Esophagus muscularis mucosa (tissue), 4 donors: ENCODE results near the gene ZNF23. TPM values are rescaled to one million over a fixed set of nuclear protein-coding genes. Genes with fewer than 3 reads are reported as not detected.

Experiments used
- DNase-seq: peaks from one replicate; pipeline ENCODE4 v3.0.0-alpha.2; 2017; ENCODE audit errors: extremely low spot score
- H3K27ac ChIP-seq, 4 donors: fragments of 200-600 bp; sonication (generic); replicated peaks in 1 of 4; 1 replicate in 3 of 4; 2 replicates in 1 of 4; pipeline ENCODE4 v1.5.1; 2016 to 2019; ENCODE audit warnings: mild to moderate bottlenecking in 1 of 4
- H3K27me3 ChIP-seq, 4 donors: fragments of 200-600 bp; sonication (generic); one replicate each; pipeline versions ENCODE4 v1.5.1 to v1.6.0; 2016 to 2019
- H3K36me3 ChIP-seq, 4 donors: fragments of 200-600 bp; sonication (generic); one replicate each; pipeline ENCODE4 v1.5.1; 2016 to 2019
- H3K4me1 ChIP-seq, 4 donors: fragments of 200-600 bp; sonication (generic); one replicate each; pipeline ENCODE4 v1.5.1; 2016 to 2019
- H3K4me3 ChIP-seq, 4 donors: fragments of 200-600 bp; sonication (generic); 1 replicate in 2 of 4; 2 replicates in 2 of 4; pipeline ENCODE4 v1.5.1; 2016 to 2019; ENCODE audit warnings: mild to moderate bottlenecking in 4 of 4, moderate library complexity in 1 of 4
- H3K9me3 ChIP-seq, 4 donors: fragments of 200-600 bp; sonication (generic); 1 replicate in 3 of 4; 2 replicates in 1 of 4; pipeline ENCODE4 v1.5.1; 2016 to 2019
- CTCF ChIP-seq, 3 experiments: fragments of 200-600 bp in 2 of 3; fragments of 450-650 bp in 1 of 3; sonication (generic) in 2 of 3; IDR thresholded peaks; one replicate each; pipeline ENCODE4 v1.5.1; 2017 to 2019; ENCODE audit warnings: antibody characterized with exemption in 3 of 3, mild to moderate bottlenecking in 2 of 3, moderate library complexity in 1 of 3
- EP300 ChIP-seq: sonication (generic); formaldehyde crosslinking; IDR thresholded peaks from one replicate; pipeline ENCODE4 v1.6.1; 2017; ENCODE audit warnings: antibody characterized with exemption
- POLR2A ChIP-seq: fragments of 450-650 bp; IDR thresholded peaks from one replicate; pipeline ENCODE4 v1.6.1; 2017; ENCODE audit warnings: antibody characterized with exemption, moderate library complexity, mild to moderate bottlenecking, low read depth
- POLR2AphosphoS5 ChIP-seq, 2 donors: sonication (generic); formaldehyde crosslinking; IDR thresholded peaks; one replicate each; pipeline ENCODE4 v1.6.1; 2017; ENCODE audit warnings: antibody characterized with exemption in 2 of 2
- WGBS: methylation state at CpG from one replicate; pipeline ENCODE4 v1.1.5; 2018; 5-methylcytosine and 5-hydroxymethylcytosine counted together
- intact Hi-C: fragments of 100-400 bp; cut with DNase I; formaldehyde crosslinking; loops from one replicate; pipeline ENCODE4 v1.15.1; 2023
- total RNA-seq, 4 donors: library from RNA; depleted of rRNA; stranded (reverse); fragments of >200 nt; gene quantifications; one replicate each; pipeline versions ENCODE4 v1.1.0 to v1.2.1, GENCODE V29; 2016

ZNF23 gene
- total RNA-seq, 4 donors from 2014 or later, result 9.4 to 12.5 (median 11.2) TPM

DNA sequence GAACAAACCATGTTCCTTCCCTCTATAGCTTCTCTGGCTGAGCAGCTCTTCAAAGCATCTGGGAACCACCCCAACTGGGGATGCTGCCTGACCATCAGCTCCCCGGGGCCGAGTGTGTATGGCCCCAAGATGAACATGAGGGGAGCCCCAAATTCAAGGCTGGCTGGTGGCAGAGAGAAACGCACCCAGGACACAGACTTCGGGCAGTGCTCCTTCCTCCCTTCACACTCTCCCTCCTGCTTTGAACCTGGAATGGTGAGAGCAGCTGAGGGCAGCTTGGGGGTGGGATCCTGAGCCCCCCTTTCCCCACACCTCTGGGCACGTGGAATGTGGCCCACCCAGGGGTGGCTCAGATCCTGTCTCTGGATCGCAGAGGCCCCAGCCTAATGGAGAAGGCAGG lies 37.4 kb downstream of the ZNF23 start:
- Histone ChIP-seq H3K4me1 (peaks cover 0 to 4% (median 0%) of the 10 kb centered on the region in 4 donors), H3K27me3 (peaks cover 0 to 64% (median 9%) of the 10 kb centered on the region in 4 donors), H3K9me3 (peaks cover 0 to 8% (median 2%) of the 10 kb centered on the region in 4 donors), H3K4me3 (no peak overlapping the region), H3K36me3 (no peaks in the 10 kb centered on the region), H3K27ac (no peak overlapping the region)
- intact Hi-C loops, result no loop called here
- WGBS, result 78% methylated on average over 4 of the region's 6 CpGs
- TF ChIP-seq POLR2AphosphoS5 (IDR thresholded peaks at IDR 0.05) (no peak), EP300 (no peak), CTCF (IDR thresholded peaks at IDR 0.05) (no peak), POLR2A (no peak)
- DNase-seq, result no peak

DNA sequence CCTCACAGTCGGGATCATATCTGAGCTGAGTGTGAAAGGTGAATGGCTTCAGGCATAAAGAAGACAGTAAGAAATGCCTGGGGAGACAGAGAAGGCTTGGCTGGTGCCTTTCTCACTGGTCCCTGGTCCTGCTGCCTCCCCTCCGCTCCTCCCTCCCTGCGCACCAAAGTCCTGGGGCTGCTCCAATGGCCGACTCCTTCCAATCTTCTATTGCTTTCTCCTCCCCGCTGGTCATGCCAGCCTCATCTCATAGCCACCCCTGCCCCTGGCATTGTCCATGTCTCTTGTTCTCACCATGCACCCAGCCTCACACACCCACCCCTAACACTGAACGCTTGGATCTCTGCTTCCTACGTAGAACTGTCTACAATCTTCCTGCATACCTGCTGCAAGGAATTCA lies 38.2 kb downstream of the ZNF23 start:
- intact Hi-C loops, result no loop called here
- no peak for DNase-seq
- peaks cover 0 to 4% (median 0%) of the 10 kb centered on the region in 4 donors for H3K4me1 ChIP-seq
- TF ChIP-seq POLR2A, result no peak
- TF ChIP-seq POLR2AphosphoS5 (IDR thresholded peaks at IDR 0.05), result no peak
- no peak for TF ChIP-seq EP300
- TF ChIP-seq CTCF (IDR thresholded peaks at IDR 0.05), result no peak
- WGBS, result 76% methylated on average over 7 of the region's 7 CpGs
- H3K4me3 ChIP-seq, result no peak overlapping the region
- H3K9me3 ChIP-seq, result peaks cover 0 to 6% (median 2%) of the 10 kb centered on the region in 4 donors
- H3K36me3 ChIP-seq, result no peaks in the 10 kb centered on the region
- H3K27ac ChIP-seq, result no peak overlapping the region
- peaks cover 0 to 59% (median 9%) of the 10 kb centered on the region in 4 donors for H3K27me3 ChIP-seq

- Histone ChIP-seq H3K27ac (no peak overlapping the region), H3K4me3 (no peak overlapping the region), H3K4me1 (peaks cover 0 to 4% (median 0%) of the 10 kb centered on the region in 4 donors), H3K27me3 (peaks cover 0 to 59% (median 9%) of the 10 kb centered on the region in 4 donors), H3K9me3 (peaks cover 0 to 3% (median 0%) of the 10 kb centered on the region in 4 donors), H3K36me3 (no peaks in the 10 kb centered on the region)
- intact Hi-C loops, result no loop called here
- DNase-seq, result no peak
- no peak for TF ChIP-seq EP300
- TF ChIP-seq POLR2AphosphoS5 (IDR thresholded peaks at IDR 0.05), result no peak
- no peak for TF ChIP-seq CTCF (IDR thresholded peaks at IDR 0.05)
- no peak for TF ChIP-seq POLR2A
- 59% methylated on average over 2 of the region's 2 CpGs for WGBS
These were observed 39.0 kb downstream of the ZNF23 start for GRCh38 chr16:71423016-71423415.

- H3K36me3 ChIP-seq, result no peaks in the 10 kb centered on the region
- peaks cover 0 to 4% (median 0%) of the 10 kb centered on the region in 4 donors for H3K4me1 ChIP-seq
- no peak overlapping the region for H3K4me3 ChIP-seq
- intact Hi-C loops, result no loop called here
- no peak for DNase-seq
- peaks cover 0 to 52% (median 9%) of the 10 kb centered on the region in 4 donors for H3K27me3 ChIP-seq
- no peaks in the 10 kb centered on the region for H3K9me3 ChIP-seq
- H3K27ac ChIP-seq, result no peak overlapping the region
- TF ChIP-seq CTCF (IDR thresholded peaks at IDR 0.05) (peak in 1 of 3 experiments; percentile 18), POLR2AphosphoS5 (IDR thresholded peaks at IDR 0.05) (no peak), EP300 (no peak)
- WGBS, result 62% methylated on average over 4 of the region's 4 CpGs
These were observed 40.1 kb downstream of the ZNF23 start for GRCh38 chr16:71421911-71422310.

GRCh38 chr16:71414038-71414437 lies 48.0 kb downstream of the ZNF23 start:
- 100% methylated on average over 5 of the region's 5 CpGs for WGBS
- Histone ChIP-seq H3K9me3 (no peaks in the 10 kb centered on the region), H3K27ac (no peak overlapping the region), H3K27me3 (peaks cover 0 to 48% (median 4%) of the 10 kb centered on the region in 4 donors), H3K4me1 (peaks cover 0 to 9% (median 3%) of the 10 kb centered on the region in 4 donors), H3K4me3 (no peak overlapping the region), H3K36me3 (no peaks in the 10 kb centered on the region)
- TF ChIP-seq CTCF (IDR thresholded peaks at IDR 0.05) (no peak), EP300 (no peak), POLR2A (no peak), POLR2AphosphoS5 (IDR thresholded peaks at IDR 0.05) (no peak)
- intact Hi-C loops, result loop anchor here (5.0 kb wide), 1 partner anchor 198 kb away; no protein-coding TSS in a partner anchor
- DNase-seq, result no peak
